HG03354 (cell line): ENCODE data around the gene GRIK4.
"Not testable (repeated sequence)": the region's sequence is repeated elsewhere in the genome, so short reads cannot be mapped to it uniquely, and the experiment has no call there.

Experiments
- ATAC-seq: cut with Tn5 transposase; IDR thresholded peaks from one replicate; pipeline ENCODE4 v1.9.1; 2021; ENCODE audit warnings: mild to moderate bottlenecking; ENCODE audit not compliant: unreplicated experiment, poor library complexity, severe bottlenecking

The GRIK4 gene

DNA sequence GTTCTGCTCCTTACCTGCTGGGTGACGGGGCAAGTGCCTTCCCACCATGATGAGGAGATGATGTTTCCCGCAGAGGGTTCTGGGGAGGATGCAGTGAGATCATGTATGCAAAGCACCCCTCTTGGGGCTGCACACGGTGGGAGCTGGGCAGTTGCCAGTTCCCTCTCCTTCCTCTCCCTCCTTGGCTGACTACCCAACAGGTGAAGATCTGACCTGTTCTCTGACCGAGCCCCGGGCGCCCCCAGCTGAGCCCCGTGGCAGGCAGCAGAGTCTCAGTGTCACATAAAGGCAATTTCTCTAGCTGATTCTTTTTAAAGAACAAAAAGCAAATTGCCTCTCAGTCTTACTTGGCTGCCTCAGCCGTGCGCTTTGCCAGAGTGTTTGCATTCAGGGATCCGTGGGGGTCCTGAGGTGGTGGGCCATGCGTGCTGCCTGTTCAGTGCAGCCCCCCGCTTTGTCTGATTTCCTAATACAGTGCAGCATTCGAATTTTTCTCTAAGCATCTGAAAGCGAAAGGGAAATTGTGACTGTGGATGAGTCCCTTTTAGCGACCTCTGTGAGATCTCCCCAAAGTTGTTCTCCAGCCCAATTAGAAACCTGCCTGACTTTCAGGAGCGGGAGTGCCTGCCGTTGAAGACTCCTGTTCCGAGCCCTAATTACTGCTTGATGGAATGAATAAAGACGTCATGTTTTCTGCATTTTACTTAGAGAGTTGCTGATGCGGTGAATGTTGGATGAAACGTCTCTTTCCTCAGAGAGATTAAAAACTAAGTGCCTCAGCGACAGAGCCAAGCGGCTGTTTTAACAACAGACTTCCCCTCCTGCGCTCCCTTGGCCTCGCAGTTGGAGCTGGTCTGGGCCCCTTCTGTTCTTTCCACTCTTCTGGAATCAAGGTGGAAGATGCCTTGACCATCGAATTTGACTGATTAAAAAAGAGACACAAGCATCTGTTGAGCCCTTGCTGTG is 86.0 kb downstream of the GRIK4 start:
- ATAC-seq = no peak

DNA sequence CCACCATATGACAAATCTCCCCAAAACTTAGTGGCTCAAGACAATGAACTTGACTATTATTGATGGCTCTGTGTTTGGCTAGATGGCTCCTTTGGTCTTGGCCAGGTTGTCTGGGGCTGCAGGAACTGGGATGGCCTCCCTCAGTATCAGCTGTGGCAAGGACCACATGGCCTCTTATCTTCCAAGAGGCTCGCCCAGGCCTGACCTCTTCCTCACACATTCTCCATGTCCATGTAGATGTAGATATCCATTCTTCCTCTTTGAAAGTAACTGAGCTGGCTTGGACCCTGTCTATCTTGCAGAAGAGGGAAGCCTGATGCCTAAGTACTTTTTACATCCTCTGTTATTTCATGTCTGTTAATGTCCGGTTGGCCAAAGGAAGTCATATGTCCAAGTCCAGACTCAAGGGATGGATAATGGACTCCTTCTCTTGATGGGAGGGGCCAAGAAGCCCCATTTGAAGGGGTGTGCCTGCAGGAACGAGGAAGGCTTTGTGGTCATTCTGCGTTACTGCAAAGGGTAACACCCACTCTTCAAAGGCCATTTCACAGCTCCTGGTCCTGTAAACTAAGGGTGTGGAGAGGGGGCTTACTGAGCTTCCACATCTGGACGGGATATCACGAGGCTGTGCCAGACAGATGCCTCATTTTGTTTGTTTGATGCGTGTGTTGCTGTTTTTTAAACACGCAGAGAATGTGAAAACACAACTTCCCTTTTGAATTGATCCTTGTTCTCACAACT is 87.1 kb downstream of the GRIK4 start:
- no peak for ATAC-seq

DNA sequence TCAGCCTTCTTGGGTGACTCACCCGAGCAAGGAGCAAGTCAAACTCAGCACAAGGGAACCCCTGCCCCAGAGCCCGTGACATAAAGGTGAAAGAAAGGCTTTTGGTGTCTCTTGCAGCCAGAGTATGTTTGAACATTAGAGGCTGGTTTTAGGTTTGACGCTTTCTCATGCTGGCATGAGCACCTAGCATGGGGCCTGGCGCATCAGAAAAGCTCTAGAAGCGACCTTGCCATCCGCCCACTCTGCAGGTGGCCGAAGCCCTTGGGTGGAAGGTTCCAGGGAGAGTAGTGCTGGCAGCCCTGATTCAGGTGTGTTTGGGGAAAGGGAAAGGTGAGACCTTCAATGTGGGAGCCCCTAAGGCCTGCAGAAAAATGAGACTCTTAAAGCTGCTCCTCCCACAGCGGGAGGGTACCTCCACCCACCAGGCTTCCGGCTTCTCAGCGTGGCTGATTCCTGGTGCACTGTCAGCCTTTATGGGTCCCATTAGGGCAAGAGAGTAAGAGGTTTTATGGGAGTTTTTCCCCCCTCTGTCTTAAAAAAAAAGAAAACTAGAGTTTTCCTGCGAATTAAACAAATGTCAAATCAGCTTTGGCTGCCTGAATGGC is 88.4 kb downstream of the GRIK4 start:
- ATAC-seq = no peak

DNA sequence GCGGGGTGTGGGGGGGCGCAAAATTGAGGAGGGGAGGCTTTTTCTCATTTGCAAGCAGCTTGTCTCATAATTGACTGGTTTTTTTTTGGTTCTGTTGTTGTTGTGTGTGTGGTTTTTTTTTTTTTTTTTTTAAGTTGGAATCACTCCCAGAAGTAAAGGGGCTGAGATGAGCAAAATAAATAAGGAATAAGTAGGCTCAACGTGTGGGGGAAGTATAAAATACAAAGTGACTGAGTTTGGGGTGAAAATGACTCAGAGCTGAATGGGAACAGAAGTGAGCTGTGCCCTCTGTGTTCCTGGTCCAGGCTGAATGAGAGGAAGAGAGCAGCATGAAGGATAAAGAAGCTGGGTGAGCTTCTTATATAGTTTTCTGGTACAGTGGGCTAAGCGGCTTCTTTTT is 90.0 kb downstream of the GRIK4 start:
- ATAC-seq = no peak

DNA sequence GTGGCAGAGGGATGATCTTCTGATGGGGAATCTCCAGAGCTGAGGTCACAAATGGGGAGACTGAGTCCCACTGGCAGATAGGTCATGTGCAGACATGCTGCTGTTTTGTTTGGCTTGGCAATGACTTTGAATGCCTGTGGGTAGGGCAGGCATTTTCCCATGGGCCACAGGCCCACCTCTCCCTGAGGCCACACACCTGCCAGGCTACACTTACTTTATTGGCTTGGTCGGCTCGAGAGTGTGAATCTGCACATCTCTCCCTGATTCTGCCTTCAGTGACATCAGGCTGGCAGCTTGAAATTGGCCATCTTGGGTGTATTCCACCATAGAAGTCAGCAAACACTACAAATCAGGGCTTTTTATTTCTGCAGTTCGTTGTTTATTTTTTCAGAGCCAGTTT is 91.5 kb downstream of the GRIK4 start:
- no peak for ATAC-seq

DNA sequence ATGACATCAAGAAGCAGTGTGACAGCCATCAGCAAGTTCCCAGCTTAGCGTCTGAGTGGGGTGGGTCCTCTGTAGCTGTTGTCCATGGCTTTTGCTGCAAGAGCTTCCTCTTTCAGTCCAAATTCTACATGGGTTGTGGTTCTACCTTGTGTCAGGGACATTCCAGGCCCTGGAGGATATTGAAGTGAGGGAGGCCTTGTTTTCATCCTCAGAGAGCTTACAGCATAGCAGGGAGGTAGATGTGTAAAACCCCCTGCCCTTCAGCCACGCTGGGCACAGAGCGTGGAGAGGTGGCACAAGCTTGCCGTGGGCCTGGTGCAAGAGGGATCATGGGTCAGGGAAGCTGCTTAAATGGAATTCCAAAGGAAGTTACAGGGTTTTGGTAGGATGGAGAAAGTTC is 93.9 kb downstream of the GRIK4 start:
- no peak for ATAC-seq

DNA sequence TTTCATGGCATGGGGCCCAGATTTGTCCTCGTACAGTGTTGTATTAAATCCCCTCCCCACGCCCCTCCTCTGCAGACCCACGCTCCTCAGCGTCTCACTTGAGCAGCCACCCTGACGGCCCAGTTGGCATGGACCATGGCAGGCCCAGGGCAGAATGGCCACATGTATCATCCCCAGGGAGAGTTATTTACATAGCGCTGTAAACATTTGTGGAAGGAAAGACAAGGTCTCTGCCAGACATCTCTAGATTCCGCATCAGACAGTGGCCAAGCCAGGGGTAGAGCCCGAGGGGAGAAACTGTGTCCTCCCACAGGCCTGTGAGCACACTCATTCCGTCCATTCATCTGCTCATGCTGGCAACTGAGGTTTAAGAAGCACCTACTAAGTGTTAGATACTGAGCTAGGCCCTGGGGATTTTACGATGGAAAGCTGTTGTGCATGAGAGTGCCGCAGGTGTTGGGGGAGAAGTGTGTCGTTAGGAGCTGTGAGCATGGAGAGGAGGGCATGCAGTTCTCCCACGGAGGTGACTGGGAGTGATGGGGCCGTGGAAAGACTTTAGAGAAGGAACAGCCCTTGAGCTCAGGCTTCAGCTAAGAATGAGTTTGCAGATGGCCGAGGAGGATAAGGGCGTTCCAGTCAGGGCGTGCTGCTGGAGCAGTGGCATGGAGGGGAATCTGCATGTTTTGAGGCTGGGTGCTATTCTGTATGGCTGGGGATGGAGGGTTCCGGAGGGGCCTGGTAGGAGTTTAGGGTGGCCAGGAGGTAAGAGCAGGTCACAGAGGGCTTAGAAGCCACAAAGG is 94.9 kb downstream of the GRIK4 start:
- no peak for ATAC-seq

DNA sequence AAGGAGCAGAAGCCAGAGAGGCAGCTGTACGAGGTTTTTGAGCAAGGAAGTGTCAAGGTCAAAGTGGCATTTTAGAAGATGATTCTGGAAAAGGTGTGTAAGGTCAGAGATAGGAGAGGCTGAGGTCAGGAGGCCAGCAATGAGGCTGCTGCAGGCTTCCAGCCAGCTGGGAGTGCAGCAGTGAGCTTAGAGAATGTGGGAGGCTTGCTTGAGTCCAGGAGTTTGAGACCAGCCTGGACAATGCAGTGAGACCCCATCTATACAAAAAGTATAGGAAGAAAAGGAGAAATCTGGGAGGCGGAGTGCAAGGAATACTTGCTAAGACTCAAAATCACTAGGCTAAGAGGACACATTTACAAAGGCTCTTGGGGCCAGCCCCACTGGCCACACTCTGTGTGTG is 96.5 kb downstream of the GRIK4 start:
- no peak for ATAC-seq

DNA sequence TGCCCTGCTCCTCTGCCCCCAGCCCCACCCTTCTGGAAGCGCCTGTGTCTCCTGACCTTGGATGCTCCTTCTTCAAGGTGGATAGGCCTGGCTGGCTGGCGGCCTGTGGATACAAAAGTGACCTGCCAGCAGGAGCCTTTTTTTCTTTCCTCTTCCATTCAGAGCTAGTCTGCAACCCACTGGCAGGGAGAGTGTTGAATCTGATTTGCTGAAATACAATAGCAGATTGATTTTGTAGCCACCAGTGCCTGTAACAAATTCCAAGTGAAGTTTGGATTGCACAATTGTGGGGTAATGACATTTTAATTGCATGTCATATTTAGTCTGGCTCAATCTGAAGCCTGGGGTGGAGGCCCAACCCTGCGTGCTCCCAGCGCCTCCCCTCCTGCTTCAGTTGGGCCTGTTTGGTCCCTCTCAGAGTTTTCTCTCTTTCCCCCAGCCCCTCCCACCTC is 97.2 kb downstream of the GRIK4 start:
- no peak for ATAC-seq

DNA sequence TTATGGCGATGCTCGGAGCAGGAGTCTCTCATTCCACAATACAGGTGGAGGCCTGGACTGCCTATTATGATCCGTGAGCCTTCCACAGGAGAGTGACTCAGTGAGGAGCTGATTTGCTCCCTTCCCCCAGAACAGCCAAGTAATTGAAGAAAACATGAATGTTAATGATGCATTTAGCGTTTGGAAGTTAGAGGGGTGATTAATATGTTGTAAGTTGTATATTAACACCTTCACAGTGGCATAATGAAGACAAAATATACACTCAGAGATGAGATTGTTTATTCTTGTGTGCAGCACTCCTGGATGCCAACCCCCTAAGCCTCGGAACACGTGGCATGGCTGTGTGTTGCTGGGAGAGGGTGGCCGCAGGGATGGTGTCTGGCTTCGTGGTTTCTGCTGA is 98.6 kb downstream of the GRIK4 start:
- no peak for ATAC-seq

DNA sequence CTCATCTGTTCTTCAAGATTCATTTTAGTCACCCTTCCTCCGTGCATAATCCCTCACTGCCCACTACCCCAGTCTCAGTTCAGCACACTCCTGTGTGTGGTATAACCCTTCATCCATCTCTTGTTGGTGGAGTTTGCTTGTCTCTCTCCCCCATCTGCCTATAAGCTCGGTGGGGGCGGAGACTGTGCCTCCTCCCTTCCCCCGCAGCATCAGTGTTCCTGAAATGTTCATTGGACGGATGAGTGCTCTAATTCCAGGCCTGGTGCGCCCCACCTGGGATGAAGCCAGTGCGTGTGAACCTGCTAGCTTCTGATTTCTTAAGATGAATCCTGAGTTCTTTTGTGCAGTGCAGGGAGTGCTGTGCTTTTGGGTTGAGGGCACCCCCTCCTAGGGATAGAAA is 100.0 kb downstream of the GRIK4 start:
- ATAC-seq = no peak

DNA sequence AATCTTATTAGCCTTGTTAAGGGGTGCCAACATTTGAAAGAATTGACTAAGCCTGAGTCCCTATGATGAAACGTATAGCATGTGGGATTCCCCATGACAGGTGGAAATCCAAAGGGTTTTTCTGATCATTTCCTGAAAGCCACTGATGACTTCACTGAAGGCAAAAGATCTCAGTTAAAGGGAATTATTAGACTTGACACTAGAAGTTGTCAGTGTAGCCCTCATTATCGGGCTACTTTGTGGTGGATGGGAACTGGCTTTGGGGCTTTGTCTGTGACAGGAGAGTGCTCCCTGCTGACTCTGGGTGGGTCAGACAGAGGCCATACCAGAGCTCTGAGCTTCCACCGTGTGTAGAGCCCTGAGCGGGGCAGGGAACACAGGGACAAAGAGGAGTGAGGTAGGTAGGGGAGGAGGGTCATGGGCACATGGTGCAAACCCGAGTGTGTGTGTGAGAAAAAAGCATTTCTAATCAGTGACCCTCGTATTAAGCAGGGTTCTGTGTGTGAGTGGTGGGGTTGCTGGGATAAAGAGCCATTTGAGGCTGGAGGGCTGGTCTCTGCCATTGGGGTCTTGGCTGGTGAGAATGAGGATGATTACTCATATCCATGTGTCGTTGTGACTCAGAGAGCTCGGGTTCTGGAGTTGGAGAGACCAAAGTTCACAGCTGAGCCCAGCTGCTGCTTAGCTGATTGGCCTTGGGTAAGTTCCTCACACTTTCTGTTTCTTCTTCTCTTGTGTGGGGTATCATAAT is 101.1 kb downstream of the GRIK4 start:
- ATAC-seq = peak; percentile 93

DNA sequence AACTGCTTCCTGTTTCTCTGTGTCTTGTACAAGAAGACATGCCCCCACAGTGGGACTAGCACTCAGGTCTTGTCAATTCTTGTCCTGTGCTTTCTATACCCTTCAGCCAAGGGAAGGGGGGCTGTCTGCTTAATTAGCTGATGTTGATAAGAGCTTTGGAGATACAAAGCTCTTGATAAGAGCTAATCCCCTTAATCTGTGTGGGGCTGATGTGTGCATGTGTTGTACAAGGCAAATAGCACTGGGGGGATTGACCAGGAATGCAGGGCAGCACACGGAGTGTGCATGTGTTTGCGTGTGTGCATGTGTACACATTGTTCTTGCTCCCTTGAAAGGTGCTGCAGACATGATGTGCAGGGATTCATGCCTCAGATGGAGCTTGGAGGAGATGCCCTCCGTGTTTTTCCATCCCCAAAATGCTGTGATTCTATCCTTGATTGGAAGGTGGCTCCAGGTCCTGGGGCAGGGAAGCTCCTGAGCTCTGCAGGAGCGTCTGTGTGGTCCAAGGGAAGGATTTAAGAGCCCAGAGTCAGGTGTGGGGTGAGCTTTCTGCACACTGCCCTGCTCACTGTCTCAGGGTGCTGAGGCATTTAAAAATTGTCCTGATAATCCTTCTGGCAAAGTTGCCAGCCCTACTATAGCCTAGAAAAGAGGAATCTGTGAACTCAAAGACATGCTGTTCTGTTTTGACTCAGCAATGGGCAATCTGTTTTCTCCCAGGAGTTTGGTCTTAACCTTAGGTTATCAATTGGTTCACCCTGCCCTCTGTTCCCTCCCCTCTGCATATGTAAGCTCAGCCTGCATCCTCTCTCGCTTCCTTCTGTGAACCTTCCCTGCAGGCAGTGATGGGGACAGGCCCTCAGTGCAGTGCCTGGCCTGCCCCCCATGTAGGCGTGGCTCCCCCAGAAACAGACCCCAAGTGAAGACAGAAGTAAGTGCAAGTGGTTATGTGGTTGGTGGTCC is 102.0 kb downstream of the GRIK4 start:
- peak; percentile 55 for ATAC-seq

DNA sequence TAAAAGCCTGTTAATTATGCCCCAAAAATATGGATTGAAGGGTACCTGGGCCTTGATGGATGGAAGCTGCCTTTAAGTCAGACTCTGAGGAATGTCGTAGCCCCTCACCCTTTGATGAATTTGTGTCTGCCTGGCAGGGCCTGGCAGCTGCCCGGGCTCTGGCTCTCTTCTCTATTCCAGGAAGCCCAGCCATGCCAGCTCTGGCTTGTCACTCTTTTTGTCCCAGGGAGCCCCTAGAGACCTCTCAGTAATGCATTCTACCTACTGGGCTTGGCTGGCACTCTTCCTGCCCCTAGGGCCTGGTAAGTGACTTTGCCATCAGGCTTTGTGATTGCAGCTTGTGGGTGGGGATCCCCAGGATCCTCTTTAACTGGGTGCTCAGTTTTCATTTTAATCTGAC is 103.8 kb downstream of the GRIK4 start:
- no peak for ATAC-seq

DNA sequence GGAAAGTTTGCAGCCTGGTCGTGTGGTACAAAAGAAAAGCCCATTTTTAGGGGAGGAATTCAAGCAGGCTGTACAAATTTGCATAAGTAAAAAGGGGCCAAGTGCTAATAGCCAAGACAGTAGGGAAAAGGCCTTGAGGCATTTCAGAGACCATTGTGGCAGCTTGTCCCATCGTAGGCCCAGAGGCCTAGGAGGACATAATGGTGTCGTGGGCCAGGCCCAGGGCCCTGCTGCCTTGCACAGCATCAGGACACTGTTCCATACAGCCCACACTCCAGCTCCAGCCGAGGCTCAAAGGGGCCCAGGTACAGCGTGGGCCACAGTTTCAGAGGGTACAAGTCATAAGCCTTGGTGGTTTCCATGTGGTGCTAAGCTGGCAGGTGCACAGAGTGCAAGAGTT is 106.9 kb downstream of the GRIK4 start:
- no peak for ATAC-seq

DNA sequence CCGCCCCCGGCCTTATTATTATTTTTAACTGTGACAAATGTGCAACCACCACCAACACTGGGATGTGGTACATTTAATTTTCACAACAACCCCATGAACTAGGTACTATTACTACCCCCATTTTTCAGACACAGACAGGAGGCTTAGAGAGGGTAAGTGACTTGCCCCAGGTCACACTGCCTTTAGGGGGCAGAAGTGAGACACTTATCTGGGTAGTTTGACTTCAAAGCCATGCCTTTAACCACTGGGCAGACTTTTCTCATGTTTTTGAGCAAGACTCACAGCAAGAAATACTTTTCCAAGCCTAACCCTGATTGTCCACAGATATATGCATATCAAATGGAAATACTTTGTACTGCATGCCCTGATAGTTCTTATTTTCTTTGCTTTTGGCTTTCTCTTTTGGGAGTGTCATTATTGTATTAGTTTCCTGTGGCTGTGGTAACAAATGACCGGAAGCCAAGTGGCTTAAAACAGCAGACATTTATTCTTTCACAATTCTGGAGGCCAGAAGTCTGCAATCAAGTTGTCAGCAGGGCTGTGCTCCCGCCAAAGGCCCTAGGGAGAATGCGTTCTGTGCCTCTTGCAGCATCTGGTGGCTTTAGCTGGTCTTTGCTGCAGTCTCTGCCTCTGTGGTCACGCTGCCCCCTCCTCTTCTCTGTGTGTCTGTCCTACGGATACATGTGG is 110.8 kb downstream of the GRIK4 start:
- peak; percentile 79 for ATAC-seq

DNA sequence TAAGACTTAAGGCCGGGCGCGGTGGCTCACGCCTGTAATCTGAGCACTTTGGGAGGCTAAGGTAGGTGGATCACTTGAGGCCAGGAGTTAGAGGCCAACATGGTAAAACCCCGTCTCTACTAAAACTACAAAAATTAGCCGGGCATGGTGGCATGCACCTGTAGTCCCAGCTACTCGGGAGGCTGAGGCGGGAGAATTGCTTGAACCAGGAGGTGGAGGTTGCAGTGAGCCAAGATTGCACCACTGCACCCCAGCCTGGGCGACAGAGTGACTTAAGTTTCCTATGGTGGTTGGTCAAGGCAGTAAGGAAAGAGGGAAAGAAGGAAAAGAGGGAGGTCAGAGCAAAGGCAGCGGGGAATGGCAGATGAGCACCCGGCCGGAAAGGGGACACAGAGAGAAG is 113.4 kb downstream of the GRIK4 start:
- not testable (repeated sequence) for ATAC-seq
